IPS DF 4.7 (cell line): ENCODE data around the gene C5orf63.
"Not testable (repeated sequence)": the region's sequence is repeated elsewhere in the genome, so short reads cannot be mapped to it uniquely, and the experiment has no call there.

ENCODE experiments used
- DNase-seq: peaks from one replicate; pipeline ENCODE4 v3.0.0-alpha.2; 2013; ENCODE audit warnings: low spot score; ENCODE audit errors: extremely low read depth

The C5orf63 gene

GRCh38 chr5:127038550-127038949 lies 34.8 kb downstream of the C5orf63 start:
- DNase-seq = no peak

GRCh38 chr5:127031863-127032232 lies 41.5 kb downstream of the C5orf63 start:
- no peak for DNase-seq

- no peak for DNase-seq
Measured at GRCh38 chr5:127031147-127031862, 42.0 kb downstream of the C5orf63 start.

GRCh38 chr5:127030259-127031146 lies 42.8 kb downstream of the C5orf63 start, which contains the start of gene MARCHF3:
Gene MARCHF3 (minus strand): TSS chr5:127030558. CDS start chr5:126918171, 112,387 bp downstream.
- peak; percentile 74 for DNase-seq

- DNase-seq = peak; percentile 56
Measured at GRCh38 chr5:127029581-127030258, 43.6 kb downstream of the C5orf63 start.

GRCh38 chr5:127028822-127029457 lies 44.4 kb downstream of the C5orf63 start:
- no peak for DNase-seq

GRCh38 chr5:127027539-127027938 lies 45.8 kb downstream of the C5orf63 start:
- DNase-seq = no peak

GRCh38 chr5:127026166-127026565 lies 47.1 kb downstream of the C5orf63 start:
- no peak for DNase-seq

- no peak for DNase-seq
Measured at GRCh38 chr5:127025467-127025866, 47.8 kb downstream of the C5orf63 start.

GRCh38 chr5:127024821-127025220 lies 48.5 kb downstream of the C5orf63 start:
- DNase-seq = no peak

GRCh38 chr5:127023552-127024191 lies 49.6 kb downstream of the C5orf63 start:
- not testable (repeated sequence) for DNase-seq

GRCh38 chr5:127022846-127023245 lies 50.5 kb downstream of the C5orf63 start:
- no peak for DNase-seq

GRCh38 chr5:127019928-127020327 lies 53.4 kb downstream of the C5orf63 start:
- DNase-seq = no peak

GRCh38 chr5:127016722-127017121 lies 56.6 kb downstream of the C5orf63 start:
- not testable (repeated sequence) for DNase-seq

GRCh38 chr5:127015716-127016115 lies 57.6 kb downstream of the C5orf63 start:
- no peak for DNase-seq

- DNase-seq = no peak
Measured at GRCh38 chr5:127014573-127014972, 58.7 kb downstream of the C5orf63 start.

GRCh38 chr5:127013407-127013806 lies 59.9 kb downstream of the C5orf63 start:
- no peak for DNase-seq

GRCh38 chr5:127012916-127013315 lies 60.4 kb downstream of the C5orf63 start:
- DNase-seq = no peak

- no peak for DNase-seq
Measured at GRCh38 chr5:127011961-127012644, 61.2 kb downstream of the C5orf63 start.

GRCh38 chr5:127011153-127011552 lies 62.1 kb downstream of the C5orf63 start:
- DNase-seq = no peak
